K562 (cell line): ENCODE measurements around the gene KCNG1. TPM values are rescaled to one million over a fixed set of nuclear protein-coding genes. Genes with fewer than 3 reads are reported as not detected.

ENCODE experiments used
- ATAC-seq: fragments of 200-7000 bp; cut with Tn5 transposase; 3 replicates; pipeline ENCODE4 v1.9.1; 2020; ENCODE audit warnings: moderate library complexity
- BruUV-seq: library from RNA; stranded (reverse); fragments of 400-500 nt; replicated peaks from 2 replicates; lab custom pipeline; 2021; lab: Mats Ljungman, UMichigan
- CTCF ChIA-PET: fragments of 300-600 bp; formaldehyde crosslinking; extraction: SDS; loops from one replicate; lab custom pipeline; 2021; ENCODE audit warnings: low intra/inter-chr PET ratio; lab: Yijun Ruan, JAX
- POLR2A ChIA-PET: fragments of 300-600, 350-650 bp; sonication (Branson Sonifier 250); formaldehyde crosslinking; extraction: SDS; loops from one replicate; lab custom pipeline; 2021; ENCODE audit warnings: antibody characterized with exemption, inconsistent platforms; lab: Yijun Ruan, JAX
- DNase-seq, 4 experiments: peaks; one replicate each; pipeline versions ENCODE4 v3.0.0 to v3.0.0-alpha.2; 2011 to 2018; ENCODE audit warnings: low spot score in 3 of 4, mixed read lengths in 3 of 4; ENCODE audit errors: extremely low read depth in 1 of 4
- FAIRE-seq: peaks from 2 replicates; lab custom pipeline; 2011; peaks lifted over from hg19 to GRCh38; lab: Jason Lieb, UNC
- H2AFZ ChIP-seq: 2 replicates; pipeline ENCODE4 v1.6.0; 2011; ENCODE audit warnings: low read depth, low read length, control low read depth, inconsistent platforms
- H3K27ac ChIP-seq: fragments of 200-600 bp; 3 replicates; pipeline ENCODE4 v1.8.0; 2011; ENCODE audit warnings: low read depth, mild to moderate bottlenecking, control low read depth, inconsistent platforms, low read length, moderate library complexity, mixed read lengths; ENCODE audit errors: extremely low read depth
- H3K27me3 ChIP-seq, 2 experiments: fragments of 300-600 bp in 1 of 2; 2 replicates in 1 of 2; 3 replicates in 1 of 2; pipeline versions ENCODE4 v1.6.0 to v1.8.0; 2011; ENCODE audit warnings: inconsistent platforms in 2 of 2, low read length in 2 of 2, mild to moderate bottlenecking in 1 of 2, mixed read lengths in 1 of 2, moderate library complexity in 1 of 2; ENCODE audit not compliant: control insufficient read depth in 2 of 2, insufficient read depth in 2 of 2
- H3K36me3 ChIP-seq: fragments of 300-600 bp; 3 replicates; pipeline ENCODE4 v1.8.0; 2011; ENCODE audit warnings: mild to moderate bottlenecking, low read length, inconsistent platforms; ENCODE audit not compliant: control insufficient read depth, insufficient read depth
- H3K4me1 ChIP-seq, 2 experiments: fragments of 200-600 bp in 1 of 2; replicated peaks in 1 of 2; 2 replicates in 1 of 2; 3 replicates in 1 of 2; pipeline versions ENCODE4 v1.5.1 to v1.8.0; 2011; ENCODE audit warnings: inconsistent platforms in 2 of 2, low read length in 2 of 2, mild to moderate bottlenecking in 1 of 2, mixed read lengths in 1 of 2, moderate library complexity in 1 of 2; ENCODE audit not compliant: control insufficient read depth in 2 of 2, insufficient read depth in 2 of 2
- H3K4me2 ChIP-seq: 2 replicates; pipeline ENCODE4 v1.6.1; 2011; ENCODE audit warnings: low read length, control low read depth, inconsistent platforms, mixed read lengths; ENCODE audit not compliant: insufficient read depth
- H3K4me3 ChIP-seq: fragments of 200-600 bp; sonication (generic), shearing (Covaris generic); 2 replicates; pipeline ENCODE4 v1.5.1; 2016; ENCODE audit warnings: control low read depth, inconsistent platforms
- H3K79me2 ChIP-seq: fragments of 200-600 bp; 3 replicates; pipeline ENCODE4 v1.8.0; 2011; ENCODE audit warnings: low read length, inconsistent platforms; ENCODE audit not compliant: control insufficient read depth, insufficient read depth
- H3K9ac ChIP-seq, 2 experiments: 2 replicates each; pipeline versions ENCODE4 v1.6.0 to v1.6.1; 2011; ENCODE audit warnings: low read depth in 2 of 2, low read length in 2 of 2, control low read depth in 1 of 2, inconsistent platforms in 1 of 2, mild to moderate bottlenecking in 1 of 2, mixed read lengths in 1 of 2; ENCODE audit not compliant: insufficient read depth in 1 of 2
- H3K9me1 ChIP-seq: one replicate; pipeline ENCODE4 v1.6.0; 2011; ENCODE audit warnings: inconsistent platforms, mild to moderate bottlenecking, low read length, moderate library complexity; ENCODE audit not compliant: control insufficient read depth, insufficient read depth
- H3K9me3 ChIP-seq: replicated peaks from 2 replicates; pipeline ENCODE4 v1.5.1; 2011; ENCODE audit warnings: low read depth, low read length, inconsistent platforms; ENCODE audit not compliant: control insufficient read depth, insufficient read depth
- H4K20me1 ChIP-seq: replicated peaks from 2 replicates; pipeline ENCODE4 v1.6.1; 2011; ENCODE audit warnings: low read length, inconsistent platforms, mixed read lengths; ENCODE audit not compliant: control insufficient read depth, insufficient read depth
- ADNP ChIP-seq: fragments of 200-800 bp; sonication (Bioruptor generic); IDR thresholded peaks from 2 replicates; pipeline ENCODE4 v1.6.1; 2016; ENCODE audit warnings: missing genetic modification characterization, missing compliant biosample characterization
- BACH1 ChIP-seq: fragments of 200-800 bp; sonication (Bioruptor generic); IDR thresholded peaks from 2 replicates; pipeline ENCODE4 v1.6.1; 2016; ENCODE audit warnings: missing genetic modification characterization, missing compliant biosample characterization
- CAMTA2 ChIP-seq: fragments of 250-450 bp; sonication (Bioruptor Pico); conservative IDR thresholded peaks from 2 replicates; pipeline ENCODE4 v1.5.1; 2022
- E2F5 ChIP-seq: sonication (generic); formaldehyde crosslinking; IDR thresholded peaks from 2 replicates; pipeline ENCODE4 v1.8.0; 2022; ENCODE audit warnings: mild to moderate bottlenecking, missing genetic modification reagents
- KAT2B ChIP-seq: IDR thresholded peaks from one replicate; pipeline ENCODE4 v1.6.1; 2012; ENCODE audit warnings: low read depth, mild to moderate bottlenecking, control low read depth, inconsistent platforms, low read length, moderate library complexity
- NCOR1 ChIP-seq: fragments of 450-650 bp; IDR thresholded peaks from 2 replicates; pipeline ENCODE4 v1.6.1; 2016; ENCODE audit warnings: mild to moderate bottlenecking, moderate library complexity
- RB1 ChIP-seq: fragments of 450-650 bp; IDR thresholded peaks from 2 replicates; pipeline ENCODE4 v1.6.1; 2017; ENCODE audit warnings: low read depth, mild to moderate bottlenecking
- RBM39 ChIP-seq: fragments of 200-400 bp; formaldehyde crosslinking; optimal IDR thresholded peaks from 2 replicates; pipeline ENCODE3; 2018; ENCODE audit warnings: low read depth, low read length
- USF2 ChIP-seq: sonication (generic); formaldehyde crosslinking; IDR thresholded peaks from 2 replicates; pipeline ENCODE4 v1.5.0; 2020; ENCODE audit warnings: missing genetic modification reagents
- ZBED1 ChIP-seq: IDR thresholded peaks from 2 replicates; pipeline ENCODE4 v1.6.1; 2014
- WGBS: fragments of 100-300 bp; shearing (Covaris generic); methylation state at CpG from one replicate; pipeline ENCODE4 v1.1.6; 2016; ENCODE audit warnings: low coverage, mixed read lengths; ENCODE audit not compliant: insufficient coverage; ENCODE audit errors: missing lambda C conversion rate; 5-methylcytosine and 5-hydroxymethylcytosine counted together
- in situ Hi-C: fragments of 300-500 bp; cut with MboI; formaldehyde crosslinking; loops from 4 replicates; pipeline ENCODE4 v1.15.0; 2018; ENCODE audit warnings: inconsistent platforms, mixed read lengths
- intact Hi-C: fragments of 100-400 bp; cut with micrococcal nuclease; formaldehyde crosslinking; loops from 2 replicates; pipeline ENCODE4 v1.14.2; 2022
- polyA plus RNA-seq, 8 experiments: library from polyadenylated mRNA; depleted of rRNA in 4 of 8; stranded (reverse) in 5 of 8; unstranded in 3 of 8; fragments of >200 nt; fragmentation: Nextera tagmentation in 2 of 8; fragmentation: Illumina TruSeq in 1 of 8; extraction: Ambion mirVana in 2 of 8; extraction: Trizol in 1 of 8; gene quantifications; 2 replicates each; pipeline versions ENCODE4 v1.2.1 to v1.2.3, GENCODE V29; 2011 to 2014; ENCODE audit warnings: inconsistent platforms in 1 of 8, missing spikeins in 1 of 8
- total RNA-seq, 7 experiments: library from RNA; depleted of rRNA in 6 of 7; stranded (reverse); fragments of >200 nt in 6 of 7; fragmentation: Illumina TruSeq in 2 of 7; extraction: Trizol in 2 of 7; gene quantifications; 2 replicates each; pipeline versions ENCODE4 v1.2.1 to v1.2.3, GENCODE V29; 2011 to 2021; ENCODE audit warnings: low replicate concordance in 1 of 7

Gene KCNG1
- total and polyA plus RNA-seq, 9 of the 15 experiments (the other 6 are each of a cell fraction or from before 2014, with no cell fraction given) = 0.06 to 1.5 (median 0.22) TPM; not detected in 2

GRCh38 chr20:50995506-50995905 lies 27.4 kb downstream of the KCNG1 start:
- Histone ChIP-seq H3K79me2 (no peaks in the 10 kb centered on the region), H3K4me1 (0 out of 5 replicates have a peak, but pooled peaks cover 0 to 5% of the 10 kb centered on the region in 2 experiments), H3K9ac (no peak overlapping the region), H3K27me3 (peaks cover 11 to 45% of the 10 kb centered on the region in 2 experiments; a peak in 4 of 5 replicates), H2AFZ (no peak overlapping the region), H3K9me1 (no peaks in the 10 kb centered on the region), H3K27ac (no peak overlapping the region), H3K9me3 (no peaks in the 10 kb centered on the region), H3K4me3 (no peak overlapping the region), H3K36me3 (no peaks in the 10 kb centered on the region), H4K20me1 (no peaks in the 10 kb centered on the region; the same call in 1 of the 2 replicates), H3K4me2 (no peak overlapping the region)
- ATAC-seq (no peak), DNase-seq (no peak), FAIRE-seq (no peak)
- CTCF ChIA-PET = no interaction called here
- no TSS peak for BruUV-seq
- intact Hi-C loops = no loop called here
- POLR2A ChIA-PET = no interaction called here
- in situ Hi-C loops = loop anchor here (25.0 kb wide), 1 partner anchor 1092 kb away; no protein-coding TSS in a partner anchor
- 4% methylated on average over 5 of the region's 5 CpGs for WGBS
- no peak for TF ChIP-seq RBM39
- TF ChIP-seq ZBED1 = no peak
- no peak for TF ChIP-seq ADNP (tag)
- TF ChIP-seq NCOR1 = no peak
- TF ChIP-seq E2F5 (CRISPR knock-in tag) = no peak
- no peak for TF ChIP-seq BACH1 (tag)
- no peak for TF ChIP-seq CAMTA2 (CRISPR knock-in tag)
- no peak for TF ChIP-seq RB1
- no peak for TF ChIP-seq KAT2B
- TF ChIP-seq USF2 (CRISPR knock-in tag) = no peak
